ENCODE measurements around the gene TBC1D20. TPM values are rescaled to one million over a fixed set of nuclear protein-coding genes. Genes with fewer than 3 reads are reported as not detected.
"Not testable (repeated sequence)": the region's sequence is repeated elsewhere in the genome, so short reads cannot be mapped to it uniquely, and the experiment has no call there.

TBC1D20 gene
- polyA plus RNA-seq, 5 donors, result 32.7 to 39.5 (median 36.3) TPM

DNA sequence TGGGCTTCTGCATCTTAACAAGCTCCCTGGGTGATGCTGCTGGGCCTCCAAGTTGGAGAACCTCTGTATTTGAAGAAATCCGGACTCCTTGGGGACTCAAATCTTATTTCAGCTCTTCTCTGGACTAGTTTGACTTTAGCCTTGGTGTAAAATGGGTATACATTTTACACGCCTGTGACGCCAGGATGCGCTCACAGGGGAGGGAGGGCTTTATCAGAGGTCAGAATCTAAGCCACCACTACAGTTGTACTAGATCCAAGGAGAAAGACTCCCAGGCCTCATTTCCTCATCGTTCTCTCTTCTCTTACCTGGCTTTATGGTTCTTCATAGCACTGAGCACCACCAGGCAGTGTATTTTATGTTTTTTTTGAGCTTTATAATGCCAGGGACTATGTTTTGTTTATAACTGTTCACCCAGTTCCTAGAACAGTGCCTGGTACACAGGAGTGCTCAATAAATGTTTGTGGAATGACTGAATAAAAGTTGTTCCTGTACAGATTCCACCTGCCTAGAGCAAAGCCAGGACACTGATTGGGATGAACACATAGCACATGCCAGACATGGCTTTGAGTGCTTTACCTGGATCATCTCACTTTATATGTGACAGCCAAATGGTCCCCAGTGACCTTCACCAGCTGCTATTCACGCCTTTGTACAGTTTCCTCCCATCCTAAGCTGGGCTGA, 59.3 kb downstream of the TBC1D20 start:
- no peak for DNase-seq

DNA sequence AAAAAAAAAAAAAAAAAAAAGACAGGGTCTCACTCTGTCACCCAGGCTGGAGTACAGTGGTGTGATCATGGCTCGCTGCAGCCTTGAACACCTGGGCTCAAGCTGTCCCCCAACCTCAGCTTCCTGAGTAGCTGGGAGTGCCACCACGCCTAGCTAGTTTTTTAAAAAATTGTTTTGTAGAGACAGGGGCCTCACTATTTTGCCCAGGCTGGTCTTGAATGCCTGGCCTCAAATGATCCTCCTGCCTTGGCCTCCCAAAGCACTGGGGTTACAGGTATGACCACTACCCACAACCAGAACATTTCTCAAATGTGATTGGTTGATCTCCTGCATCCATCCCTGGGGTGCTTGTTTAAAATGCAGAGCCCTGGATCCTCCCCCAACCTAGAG, 59.8 kb downstream of the TBC1D20 start:
- no peak for DNase-seq

DNA sequence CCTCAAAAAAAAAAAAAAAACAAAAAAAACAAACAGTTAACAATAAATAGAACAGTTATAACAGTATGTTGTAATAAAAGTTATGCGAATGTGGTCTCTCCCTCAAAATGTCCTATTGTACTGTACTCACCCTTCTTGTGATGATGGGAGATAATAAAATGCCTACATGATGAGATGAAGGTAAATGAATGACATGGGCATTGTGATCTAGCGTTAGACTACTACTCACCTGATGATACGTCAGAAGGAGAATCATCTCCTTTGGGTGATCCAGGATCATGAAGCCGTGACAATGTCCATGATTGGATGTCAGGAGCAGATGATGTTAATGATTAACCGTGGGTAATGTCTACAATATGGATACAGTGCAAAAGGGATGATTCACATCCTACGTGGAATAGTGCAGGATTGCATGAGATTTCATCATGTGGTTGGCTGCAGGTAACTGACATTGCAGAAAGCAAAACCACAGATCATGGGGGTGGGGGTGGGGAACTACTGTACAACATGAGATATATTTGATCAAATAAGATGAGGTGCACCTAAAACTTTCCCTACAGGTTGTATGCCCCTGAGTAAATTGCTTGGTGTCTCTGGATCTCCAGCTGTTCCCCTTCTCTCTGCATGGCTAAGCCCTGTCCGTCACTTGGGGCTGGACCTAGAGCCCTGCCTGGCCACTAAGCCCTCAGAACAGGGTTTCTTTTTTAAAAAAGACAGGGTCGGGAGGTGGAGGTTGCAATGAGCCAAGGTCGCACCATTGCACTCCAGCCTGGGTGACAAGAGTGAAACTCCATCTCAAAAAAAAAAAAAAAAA, 60.4 kb downstream of the TBC1D20 start:
- no peak for DNase-seq

DNA sequence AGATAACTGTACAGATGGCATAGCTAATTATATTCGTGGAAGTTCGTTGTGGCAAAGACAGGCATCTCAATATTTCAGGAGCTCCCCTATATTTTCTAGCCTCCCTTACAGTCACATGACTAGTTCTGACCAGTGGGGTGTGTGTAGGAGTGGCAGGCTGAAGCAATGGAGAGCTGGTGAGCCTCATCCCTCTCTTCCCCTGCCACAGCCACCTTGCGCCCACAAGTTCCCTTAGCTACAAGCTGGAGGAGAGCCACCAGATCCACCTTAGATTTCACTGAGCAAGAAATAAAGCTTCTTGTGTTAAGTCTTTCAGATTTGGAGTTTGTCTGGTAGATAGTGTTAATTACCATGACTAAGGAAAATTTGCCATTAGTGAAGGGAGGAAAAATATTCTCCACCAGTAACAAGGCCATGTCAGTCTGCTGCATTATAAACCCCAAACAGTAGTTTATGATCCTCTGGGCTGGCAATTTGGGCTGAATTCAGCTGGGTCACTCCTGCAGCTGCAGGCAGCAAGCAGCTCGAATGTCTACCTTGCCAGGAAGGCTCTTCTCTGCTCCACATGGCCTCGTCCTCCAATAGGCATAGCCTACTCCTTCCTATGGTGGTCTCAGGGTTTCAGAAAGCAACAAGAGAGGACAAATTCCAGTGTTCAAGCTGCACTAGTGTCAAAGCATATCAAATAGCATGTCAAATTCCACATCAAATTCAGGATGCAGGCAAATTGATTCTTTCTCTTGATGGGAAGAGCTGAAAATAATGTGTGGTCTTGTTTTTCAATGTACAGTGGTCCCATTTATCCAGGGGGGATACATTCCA, 61.7 kb downstream of the TBC1D20 start:
- DNase-seq, result no peak

DNA sequence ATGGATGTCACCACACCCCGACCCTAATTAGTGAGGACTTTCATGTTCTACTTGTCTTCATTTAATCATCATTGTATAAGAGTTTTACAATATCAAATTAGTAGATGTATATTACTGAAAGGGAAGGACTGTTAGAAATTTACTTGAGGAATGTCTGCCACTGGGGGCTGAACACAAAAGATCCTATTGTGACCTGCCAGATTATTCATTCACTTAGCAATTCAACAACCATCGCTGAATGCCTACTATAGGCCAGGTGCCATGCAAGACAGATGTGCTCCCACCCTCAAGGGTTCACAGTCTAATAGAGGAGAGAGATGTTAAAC, 62.2 kb downstream of the TBC1D20 start:
- no peak for DNase-seq

DNA sequence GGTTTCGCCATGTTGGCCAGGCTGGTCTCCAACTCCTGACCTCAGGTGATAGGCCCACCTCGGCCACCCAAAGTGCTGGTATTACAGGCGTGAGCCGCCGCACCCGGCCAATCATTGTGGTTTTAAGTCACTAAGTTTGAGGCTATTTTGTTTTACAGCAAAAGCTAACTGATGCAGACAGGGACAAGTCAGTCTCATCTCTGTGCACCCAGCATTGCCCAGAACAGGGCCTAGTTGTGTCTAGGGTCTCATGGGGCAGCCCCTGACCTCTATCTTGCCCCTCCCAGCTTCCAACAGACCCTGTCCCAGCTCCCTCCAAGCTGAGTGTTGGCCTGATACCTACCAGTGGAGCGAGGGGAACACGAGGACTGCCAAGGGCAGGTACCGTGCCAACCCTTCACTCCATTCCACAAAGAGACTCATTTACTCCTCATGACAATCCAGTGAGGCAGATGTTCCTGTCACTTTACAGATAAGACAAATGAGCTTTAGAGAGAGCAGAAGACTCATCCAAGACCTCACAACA, 63.1 kb downstream of the TBC1D20 start:
- DNase-seq, result no peak

DNA sequence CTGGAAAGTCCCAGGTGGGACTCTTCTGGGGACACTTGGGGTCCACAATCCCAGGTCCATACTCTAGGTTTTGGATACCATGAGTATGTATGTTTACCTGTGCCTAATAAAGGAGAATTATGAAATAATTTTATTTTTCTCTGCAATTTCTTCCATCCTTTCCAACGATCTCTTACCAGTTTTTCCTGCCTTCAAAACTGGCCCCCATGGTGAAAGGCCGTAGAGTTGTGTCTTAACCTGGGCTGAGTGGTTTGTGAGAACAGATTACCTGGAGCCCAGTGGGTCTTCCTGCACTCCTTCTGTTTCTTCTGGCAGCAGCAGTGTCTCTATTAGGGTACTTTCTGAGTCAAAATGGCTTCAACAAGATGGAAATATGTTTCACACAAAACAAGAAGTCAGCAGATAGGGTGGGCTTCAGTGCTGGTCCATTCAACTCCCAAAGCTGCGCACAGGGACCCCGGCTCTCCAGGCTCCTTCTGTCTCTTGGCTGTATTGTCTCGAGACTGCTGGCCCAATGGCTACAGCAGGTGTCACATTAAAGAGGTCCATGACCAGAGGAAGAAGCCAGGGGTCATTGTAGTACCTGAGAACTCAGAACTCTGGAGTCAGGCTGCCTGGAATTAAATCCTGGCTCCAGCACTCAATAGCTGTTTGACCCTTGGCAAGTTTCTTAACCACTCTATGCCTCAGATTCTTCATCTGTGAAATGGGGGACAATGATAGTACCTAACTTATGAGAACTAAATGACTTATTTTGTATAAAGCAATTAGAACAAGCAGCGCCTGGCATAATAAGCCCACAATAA, 64.7 kb downstream of the TBC1D20 start:
- DNase-seq, result no peak

DNA sequence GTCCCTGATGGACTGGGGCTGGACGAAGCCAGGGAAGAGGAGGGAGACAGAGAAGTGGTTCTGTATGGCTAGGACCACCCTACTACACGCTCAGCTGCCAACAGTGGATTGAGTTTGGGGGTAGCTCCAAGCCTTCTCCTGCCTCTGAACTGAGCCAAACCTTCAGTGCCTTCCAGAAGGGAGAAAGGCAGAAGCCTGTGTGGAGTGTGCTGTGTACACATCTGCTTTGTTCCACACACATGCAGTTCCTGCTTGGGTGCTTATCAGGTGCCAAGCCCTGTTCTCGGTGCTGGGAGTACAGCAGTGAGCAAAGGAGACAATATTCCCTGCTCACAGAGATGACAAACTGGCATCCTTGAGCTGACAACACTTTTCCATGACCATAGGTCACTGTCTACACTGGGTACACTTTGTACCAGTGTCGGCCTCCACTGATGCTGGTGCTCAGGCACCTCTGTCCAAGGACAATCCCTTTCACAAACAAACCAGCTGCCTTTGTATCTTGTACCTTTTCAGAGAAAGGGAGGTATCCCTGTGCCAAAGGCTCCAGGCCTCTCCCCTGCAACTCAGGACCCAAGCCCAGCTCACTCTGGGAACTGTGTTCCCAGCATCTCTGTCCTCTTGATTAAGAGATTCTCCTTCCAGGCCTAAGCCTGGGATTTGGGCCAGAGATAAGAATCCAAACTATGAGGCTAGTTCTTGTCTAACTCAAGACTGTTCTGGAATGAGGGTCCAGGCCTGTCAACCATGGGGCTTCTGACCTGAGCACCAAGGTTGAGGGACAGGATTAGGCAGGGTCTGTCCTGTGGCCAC, 65.5 kb downstream of the TBC1D20 start:
- no peak for DNase-seq

DNA sequence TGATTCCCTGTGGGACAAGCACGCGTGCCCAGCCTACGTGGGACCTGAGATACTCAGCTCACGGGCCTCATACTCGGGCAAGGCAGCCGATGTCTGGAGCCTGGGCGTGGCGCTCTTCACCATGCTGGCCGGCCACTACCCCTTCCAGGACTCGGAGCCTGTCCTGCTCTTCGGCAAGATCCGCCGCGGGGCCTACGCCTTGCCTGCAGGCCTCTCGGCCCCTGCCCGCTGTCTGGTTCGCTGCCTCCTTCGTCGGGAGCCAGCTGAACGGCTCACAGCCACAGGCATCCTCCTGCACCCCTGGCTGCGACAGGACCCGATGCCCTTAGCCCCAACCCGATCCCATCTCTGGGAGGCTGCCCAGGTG, 66.1 kb downstream of the TBC1D20 start:
- no peak for DNase-seq

DNA sequence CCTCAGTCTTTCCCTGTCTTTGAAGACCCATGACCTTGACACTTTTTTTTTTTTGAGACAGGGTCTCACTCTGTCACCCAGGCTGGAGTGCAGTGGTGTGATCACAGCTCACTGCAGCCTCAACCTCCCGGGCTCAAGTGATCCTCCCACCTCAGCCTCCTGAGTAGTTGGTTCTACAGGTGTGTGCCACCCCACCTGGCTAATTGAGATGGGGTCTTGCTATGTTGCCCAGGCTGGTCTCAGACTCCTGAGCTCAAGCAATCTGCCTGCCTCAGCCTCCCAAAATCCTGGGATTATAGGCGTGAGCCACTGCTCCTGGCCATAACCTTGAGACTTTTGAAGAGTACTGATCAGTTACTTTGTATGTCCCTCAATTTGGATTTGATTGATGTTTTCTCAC, 69.0 kb downstream of the TBC1D20 start:
- DNase-seq, result not testable (repeated sequence)

DNA sequence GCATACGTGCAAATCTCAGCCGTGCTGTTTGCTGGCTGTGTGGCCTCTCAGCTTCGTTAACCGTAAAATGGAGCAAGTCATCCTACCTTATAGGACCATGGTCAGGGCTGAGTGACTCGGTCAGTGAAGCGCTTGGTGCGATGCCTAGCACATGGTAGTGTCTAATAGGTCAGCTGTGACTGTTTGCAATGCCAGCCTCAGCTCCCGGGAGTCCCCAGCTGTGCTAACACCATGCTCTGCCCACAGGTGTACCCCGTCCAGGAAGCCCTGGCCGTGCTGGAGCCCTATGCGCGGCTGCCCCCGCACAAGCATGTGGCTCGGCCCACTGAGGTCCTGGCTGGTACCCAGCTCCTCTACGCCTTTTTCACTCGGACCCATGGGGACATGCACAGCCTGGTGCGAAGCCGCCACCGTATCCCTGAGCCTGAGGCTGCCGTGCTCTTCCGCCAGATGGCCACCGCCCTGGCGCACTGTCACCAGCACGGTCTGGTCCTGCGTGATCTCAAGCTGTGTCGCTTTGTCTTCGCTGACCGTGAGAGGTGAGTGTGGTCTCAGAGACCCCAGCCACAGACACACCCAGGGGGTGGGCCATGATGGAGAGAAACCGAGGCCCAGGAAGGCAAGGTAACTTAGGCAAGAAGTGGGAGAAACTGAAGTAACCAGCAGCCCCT, 71.2 kb downstream of the TBC1D20 start:
- DNase-seq, result no peak

DNA sequence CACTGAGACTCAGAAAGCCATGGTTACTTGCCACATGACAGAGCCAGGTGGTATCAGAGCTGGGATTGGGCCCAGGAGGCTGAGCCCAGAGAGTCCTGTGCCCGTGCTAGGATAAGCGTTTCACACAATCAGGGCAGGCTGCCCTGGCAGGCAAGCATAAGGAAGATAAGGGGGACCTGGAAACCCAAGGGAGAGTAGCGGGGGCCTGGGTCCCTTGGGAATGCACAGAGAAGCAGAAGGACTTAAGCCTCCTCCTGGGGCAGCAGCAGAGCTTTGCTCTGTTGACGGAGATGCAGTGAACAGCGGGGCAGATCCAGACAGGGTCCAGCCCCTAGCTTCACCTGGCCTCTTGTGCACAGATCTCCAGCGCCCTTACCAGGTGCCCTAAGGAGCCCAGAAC, 73.1 kb downstream of the TBC1D20 start:
- no peak for DNase-seq

DNA sequence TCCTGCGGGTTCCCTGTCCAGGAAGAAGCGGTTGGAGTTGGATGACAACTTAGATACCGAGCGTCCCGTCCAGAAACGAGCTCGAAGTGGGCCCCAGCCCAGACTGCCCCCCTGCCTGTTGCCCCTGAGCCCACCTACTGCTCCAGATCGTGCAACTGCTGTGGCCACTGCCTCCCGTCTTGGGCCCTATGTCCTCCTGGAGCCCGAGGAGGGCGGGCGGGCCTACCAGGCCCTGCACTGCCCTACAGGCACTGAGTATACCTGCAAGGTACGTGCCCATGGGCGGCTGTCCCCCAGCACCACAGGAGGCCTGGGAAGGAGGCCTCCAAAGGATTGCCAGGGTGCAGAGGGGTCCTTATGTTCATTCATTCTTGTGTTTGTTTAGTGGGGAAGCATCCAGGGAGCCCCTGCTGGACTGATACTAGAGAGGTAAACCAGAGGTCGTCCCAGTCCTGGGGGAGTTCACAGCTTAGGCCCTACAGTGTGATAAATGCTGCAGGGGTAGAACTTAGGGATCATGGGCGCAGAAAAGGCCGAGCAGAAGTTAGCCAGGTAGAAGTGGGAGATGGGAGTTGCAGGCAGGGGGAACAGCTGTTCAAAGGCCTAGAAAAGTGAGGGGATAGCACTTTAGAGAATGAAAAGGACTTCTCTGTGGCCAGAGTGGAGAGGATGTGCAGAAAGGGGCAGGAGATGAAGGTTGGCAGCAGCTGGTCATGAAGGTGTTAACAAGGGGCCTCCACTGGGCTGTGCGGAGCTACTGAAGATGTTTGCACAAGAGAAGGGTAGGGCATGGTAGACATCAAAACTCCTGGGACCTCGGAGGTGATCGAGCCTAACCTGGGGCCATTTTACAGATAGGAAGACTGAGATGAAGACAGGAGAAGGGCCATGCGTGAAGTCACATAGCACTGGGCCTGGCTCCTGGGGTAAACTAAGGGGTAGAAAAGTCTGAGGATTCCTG, 74.0 kb downstream of the TBC1D20 start:
- no peak for DNase-seq

DNA sequence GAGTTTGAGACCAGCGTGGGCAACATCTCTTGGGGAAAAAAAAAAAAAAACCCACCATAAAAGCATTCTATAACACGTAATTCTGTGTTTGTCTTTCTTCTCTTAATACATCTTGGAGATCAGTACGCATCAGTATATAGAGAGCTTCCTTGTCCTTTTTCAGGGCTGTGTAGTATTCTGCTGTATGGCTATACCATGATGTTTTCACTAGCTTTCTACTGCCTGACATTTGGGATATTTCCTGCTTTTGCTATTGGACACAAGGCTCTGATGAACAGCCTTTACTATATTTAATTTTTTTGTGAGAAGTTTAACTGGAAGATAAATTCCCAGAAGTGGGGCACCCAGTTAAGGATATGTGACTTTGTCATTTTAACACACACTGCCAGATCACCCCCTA, 74.8 kb downstream of the TBC1D20 start:
- DNase-seq, result no peak

DNA sequence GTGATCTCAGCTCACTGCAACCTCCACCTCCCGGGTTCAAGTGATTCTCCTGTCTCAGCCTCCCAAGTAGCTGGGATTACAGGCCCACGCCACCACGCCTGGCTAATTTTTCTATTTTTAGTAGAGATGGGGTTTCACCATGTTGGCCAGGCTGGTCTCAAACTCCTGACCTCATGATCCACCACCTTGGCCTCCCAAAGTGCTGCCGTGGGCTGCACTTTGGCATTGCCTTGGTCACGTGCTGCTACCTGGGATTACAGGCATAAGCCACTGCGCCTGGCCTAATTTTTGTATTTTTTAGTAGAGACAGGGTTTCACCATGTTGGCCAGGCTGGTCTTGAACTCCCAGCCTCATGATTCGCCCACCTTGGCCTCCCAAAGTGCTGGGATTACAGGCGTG, 75.7 kb downstream of the TBC1D20 start:
- DNase-seq, result not testable (repeated sequence)
